ENCODE measurements around the gene EGFL6.

DNA sequence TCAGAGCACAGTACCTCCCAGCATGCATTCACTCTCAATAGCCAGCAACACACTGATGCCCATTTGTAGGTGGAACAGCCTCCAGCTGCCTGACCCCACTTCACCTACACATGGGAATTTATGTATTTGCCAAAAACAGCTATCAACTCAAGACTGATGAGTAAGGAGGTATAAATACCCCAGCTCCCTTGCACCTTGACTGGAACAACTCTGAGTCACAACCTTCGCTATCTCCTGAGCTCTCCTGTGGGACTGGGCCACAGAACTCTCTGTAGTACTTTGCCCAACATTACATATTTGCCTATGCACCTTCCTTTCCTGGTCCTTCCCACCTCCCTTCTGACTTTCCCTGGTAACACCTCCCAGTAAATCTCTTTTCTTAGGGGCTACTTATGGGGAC is 16.5 kb upstream of the EGFL6 start:
- TF ChIP-seq EZH2 (IDR thresholded peaks at IDR 0.05; ENCODE audit: borderline replicate concordance, insufficient read depth, low read length, poor library complexity, severe bottlenecking) (no peak), POLR2AphosphoS5 (IDR thresholded peaks at IDR 0.05) (no peak)
